ENCODE results near the gene PGLYRP2. TPM values are rescaled to one million over a fixed set of nuclear protein-coding genes. Genes with fewer than 3 reads are reported as not detected.

The PGLYRP2 gene
- total RNA-seq (not detected), polyA plus RNA-seq (not detected)
- long read RNA-seq, donor 1: 0 reads
- long read RNA-seq, donor 2: 0 reads
- long read RNA-seq, donor 3: 0 reads
- long read RNA-seq, donor 4: 0 reads
- long read RNA-seq, donor 5: 0 reads
- long read RNA-seq, donor 6: 0 reads
- long read RNA-seq, donor 7: 0 reads
- long read RNA-seq, donor 8: 0 reads
- long read RNA-seq, donor 9: 0 reads
- long read RNA-seq, donor 10: 0 reads

GRCh38 chr19:15479391-15480345 lies at the start of gene PGLYRP2:
Gene PGLYRP2, minus strand, starts transcription at chr19:15479501. Its CDS starts 130 bp downstream, at chr19:15479371.
- Histone ChIP-seq H3K27me3 (no peaks in the 10 kb centered on the region), H3K4me3 (no peak within 1 kb of the TSS), H3K4me1 (replicated peaks in 1 of 2) (no peaks in the 10 kb centered on the region), H3K27ac (no peak within 1 kb of the TSS), H3K36me3 (replicated peaks in 1 of 2) (no peaks in the 10 kb centered on the region), H3K9me3 (replicated peaks in 1 of 3) (no peaks in the 10 kb centered on the region)
- 64 to 81% (median 74%) methylated on average over 10 to 16 of the region's 16 CpGs for WGBS, 4 donors
- intact Hi-C loops (cut with DNase I): loop anchor here in 1 of 2 donors (10.0 kb wide), 1 partner anchor 65 kb away; no protein-coding TSS in a partner anchor
- TF ChIP-seq POLR2A (IDR thresholded peaks at IDR 0.05) (no peak), CTCF (IDR thresholded peaks at IDR 0.05) (no peak)
- DNase-seq: no peak

GRCh38 chr19:15527705-15528104 lies 48.4 kb upstream of the PGLYRP2 start:
- no peak overlapping the region for H3K27ac ChIP-seq
- H3K4me1 ChIP-seq (replicated peaks in 1 of 2): no peaks in the 10 kb centered on the region
- H3K36me3 ChIP-seq (replicated peaks in 1 of 2): no peaks in the 10 kb centered on the region
- no peak overlapping the region for H3K4me3 ChIP-seq
- 45 to 57% (median 55%) methylated on average over 3 of the region's 3 CpGs for WGBS, 4 donors
- H3K9me3 ChIP-seq (replicated peaks in 1 of 3): no peaks in the 10 kb centered on the region
- intact Hi-C loops (cut with DNase I): no loop called here
- H3K27me3 ChIP-seq: no peaks in the 10 kb centered on the region
- DNase-seq: no peak
- no peak for TF ChIP-seq POLR2A (IDR thresholded peaks at IDR 0.05)
- TF ChIP-seq CTCF (IDR thresholded peaks at IDR 0.05): no peak

GRCh38 chr19:15526408-15526807 lies 47.1 kb upstream of the PGLYRP2 start:
- H3K4me3 ChIP-seq: no peak overlapping the region
- DNase-seq: no peak
- intact Hi-C loops (cut with DNase I): no loop called here
- no peaks in the 10 kb centered on the region for H3K27me3 ChIP-seq
- 71 to 79% (median 76%) methylated on average over 2 of the region's 2 CpGs for WGBS, 4 donors
- H3K27ac ChIP-seq: no peak overlapping the region
- no peaks in the 10 kb centered on the region for H3K9me3 ChIP-seq (replicated peaks in 1 of 3)
- H3K36me3 ChIP-seq (replicated peaks in 1 of 2): no peaks in the 10 kb centered on the region
- TF ChIP-seq POLR2A (IDR thresholded peaks at IDR 0.05): no peak
- no peak for TF ChIP-seq CTCF (IDR thresholded peaks at IDR 0.05)
- no peaks in the 10 kb centered on the region for H3K4me1 ChIP-seq (replicated peaks in 1 of 2)

- Histone ChIP-seq H3K4me1 (replicated peaks in 1 of 2) (no peaks in the 10 kb centered on the region), H3K36me3 (replicated peaks in 1 of 2) (no peaks in the 10 kb centered on the region), H3K27ac (no peak overlapping the region), H3K9me3 (replicated peaks in 1 of 3) (no peaks in the 10 kb centered on the region), H3K4me3 (no peak overlapping the region), H3K27me3 (no peaks in the 10 kb centered on the region)
- DNase-seq: no peak
- intact Hi-C loops (cut with DNase I): no loop called here
- TF ChIP-seq CTCF (IDR thresholded peaks at IDR 0.05) (no peak), POLR2A (IDR thresholded peaks at IDR 0.05) (no peak)
- WGBS, 4 donors: 73 to 84% (median 79%) methylated on average over 13 to 15 of the region's 15 CpGs
Observed at GRCh38 chr19:15525291-15525690, 46.0 kb upstream of the PGLYRP2 start.

Data from adrenal gland (tissue), 19 donors.